Stimulated activated CD4-positive, alpha-beta T cell treated with anti-CD3 and anti-CD28 coated beads, TNF-alpha, amount 100 ng/mL, for 48 hours (primary cell): ENCODE data around the gene FLT3LG.

Experiments
- DNase-seq, 3 donors: peaks; one replicate each; pipeline ENCODE4 v3.0.0-alpha.2; 2020; ENCODE audit warnings: low read depth in 3 of 3

Gene FLT3LG

GRCh38 chr19:49488046-49488862, 14.2 kb downstream of the FLT3LG start:
- no peak for DNase-seq

DNA sequence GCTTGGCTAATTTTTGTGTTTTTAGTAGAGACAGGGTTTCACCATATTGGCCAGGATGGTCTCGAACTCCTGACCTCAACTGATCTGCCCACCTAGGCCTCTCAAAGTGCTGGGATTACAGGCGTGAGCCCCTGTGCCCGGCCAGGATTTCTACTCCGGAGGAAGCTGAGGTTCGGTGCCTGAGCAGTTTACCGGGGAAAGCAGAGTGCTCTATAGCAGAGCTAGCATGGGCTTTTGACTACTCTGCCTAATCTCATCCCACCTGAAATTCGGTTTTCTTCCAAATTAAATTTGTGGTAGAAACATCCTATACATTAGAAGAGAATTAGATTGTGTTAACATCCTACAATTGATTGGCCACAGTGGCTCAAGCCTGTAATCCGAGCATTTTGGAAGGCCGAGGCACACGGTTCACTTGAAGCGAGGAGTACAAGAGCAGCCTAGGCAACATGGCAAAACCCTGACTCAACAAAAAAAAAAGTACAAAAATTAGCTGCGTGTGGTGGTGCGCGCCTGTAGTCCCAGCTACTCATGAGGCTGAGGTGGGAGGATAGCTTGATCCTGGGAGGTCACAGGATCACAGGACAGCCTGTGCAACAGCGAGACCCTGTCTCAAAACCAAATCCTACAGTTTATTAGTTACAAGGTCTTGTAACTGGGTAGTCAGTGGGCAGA, 15.0 kb downstream of the FLT3LG start:
- DNase-seq: no peak

DNA sequence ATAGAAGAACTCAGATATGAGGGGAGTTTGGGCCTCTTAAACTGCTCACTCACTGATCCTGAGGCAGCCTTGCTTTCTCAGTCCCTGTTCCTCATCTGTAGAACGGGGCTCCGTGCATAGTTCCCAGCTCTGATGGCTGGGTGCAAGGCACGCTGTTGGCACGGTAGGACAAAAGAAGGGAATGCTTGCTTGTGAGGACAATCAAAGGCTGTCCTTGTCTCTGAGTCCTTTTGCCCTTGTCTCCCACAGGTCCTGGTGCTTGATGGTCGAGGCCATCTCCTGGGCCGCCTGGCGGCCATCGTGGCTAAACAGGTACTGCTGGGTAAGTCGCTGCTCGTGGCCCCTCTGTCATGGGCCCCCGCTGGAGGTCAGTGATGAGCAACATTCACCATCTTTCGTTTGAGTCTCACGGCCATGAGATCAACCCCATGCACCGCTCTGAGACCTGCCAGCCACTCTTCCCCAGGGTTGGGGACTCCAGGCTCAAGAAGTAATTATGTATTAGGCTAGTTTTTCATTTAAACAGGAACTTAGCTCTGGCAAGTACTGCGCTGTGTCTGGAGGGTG, 15.7 kb downstream of the FLT3LG start:
- no peak for DNase-seq

GRCh38 chr19:49490287-49491029, 16.4 kb downstream of the FLT3LG start:
- DNase-seq: no peak

DNA sequence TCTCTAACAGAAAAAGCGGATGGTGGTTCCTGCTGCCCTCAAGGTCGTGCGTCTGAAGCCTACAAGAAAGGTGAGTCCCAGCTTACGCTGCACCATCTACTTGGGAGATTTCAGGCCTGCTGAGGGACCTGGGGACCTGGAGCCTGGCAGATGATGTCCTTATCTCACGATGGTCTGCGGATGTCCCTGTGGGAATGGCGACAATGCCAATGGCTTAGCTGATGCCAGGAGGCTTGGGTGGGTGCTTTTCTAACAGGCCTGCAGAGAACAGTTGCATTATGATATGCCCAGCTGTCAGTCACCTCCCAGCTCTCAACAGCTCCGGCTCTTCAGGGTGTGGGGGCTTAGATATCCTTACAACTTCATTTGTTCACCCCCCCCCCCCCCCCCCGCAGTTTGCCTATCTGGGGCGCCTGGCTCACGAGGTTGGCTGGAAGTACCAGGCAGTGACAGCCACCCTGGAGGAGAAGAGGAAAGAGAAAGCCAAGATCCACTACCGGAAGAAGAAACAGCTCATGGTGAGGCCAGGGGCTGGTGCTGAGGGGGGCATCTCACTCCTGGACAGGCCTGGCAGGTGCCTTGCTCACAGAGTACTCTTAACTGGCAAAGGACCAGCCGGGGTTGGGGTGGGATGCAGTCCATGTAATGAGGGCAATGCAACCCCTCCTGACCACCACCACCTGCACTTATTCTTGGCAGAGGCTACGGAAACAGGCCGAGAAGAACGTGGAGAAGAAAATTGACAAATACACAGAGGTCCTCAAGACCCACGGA, 17.2 kb downstream of the FLT3LG start:
- DNase-seq: no peak

- no peak for DNase-seq
These were observed 18.0 kb downstream of the FLT3LG start for GRCh38 chr19:49491804-49492572.

GRCh38 chr19:49492573-49493405, 18.8 kb downstream of the FLT3LG start:
- DNase-seq: no peak

DNA sequence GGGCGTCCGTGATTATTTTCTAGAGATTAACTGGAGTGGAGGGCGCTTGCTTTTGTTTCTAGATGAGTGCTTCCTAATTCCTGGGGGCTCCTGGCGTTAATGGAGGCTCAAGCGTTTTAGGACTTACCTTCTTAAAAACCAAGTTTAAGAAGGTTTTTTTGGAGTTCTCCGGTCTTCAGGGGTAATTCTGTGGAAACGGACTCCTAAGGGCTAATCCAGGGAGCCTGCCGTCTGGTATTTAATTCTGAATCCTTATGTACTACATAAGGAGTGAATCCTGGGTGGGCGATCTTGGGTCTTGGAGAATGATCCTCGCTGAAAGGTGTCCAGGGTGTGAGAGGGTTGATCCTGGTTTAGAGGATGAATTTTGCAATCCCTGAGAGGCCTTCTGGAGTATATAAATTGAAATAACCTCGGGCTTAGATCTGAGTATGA, 22.6 kb downstream of the FLT3LG start:
- no peak for DNase-seq

- peak in 1 of 3 donors; percentile 64 for DNase-seq
These were observed 23.2 kb downstream of the FLT3LG start for GRCh38 chr19:49497047-49497788.

DNA sequence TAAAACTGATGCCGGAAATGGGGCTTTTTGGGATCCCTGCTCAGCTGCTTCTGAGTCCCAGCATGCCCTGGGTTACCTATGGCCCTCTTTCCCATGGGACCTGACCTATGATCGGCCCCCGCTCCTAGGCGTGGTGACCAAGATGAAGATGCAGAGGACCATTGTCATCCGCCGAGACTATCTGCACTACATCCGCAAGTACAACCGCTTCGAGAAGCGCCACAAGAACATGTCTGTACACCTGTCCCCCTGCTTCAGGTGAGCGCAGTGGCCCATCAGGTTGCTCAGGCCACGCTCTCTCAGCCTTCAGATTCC, 23.7 kb downstream of the FLT3LG start:
- no peak for DNase-seq

DNA sequence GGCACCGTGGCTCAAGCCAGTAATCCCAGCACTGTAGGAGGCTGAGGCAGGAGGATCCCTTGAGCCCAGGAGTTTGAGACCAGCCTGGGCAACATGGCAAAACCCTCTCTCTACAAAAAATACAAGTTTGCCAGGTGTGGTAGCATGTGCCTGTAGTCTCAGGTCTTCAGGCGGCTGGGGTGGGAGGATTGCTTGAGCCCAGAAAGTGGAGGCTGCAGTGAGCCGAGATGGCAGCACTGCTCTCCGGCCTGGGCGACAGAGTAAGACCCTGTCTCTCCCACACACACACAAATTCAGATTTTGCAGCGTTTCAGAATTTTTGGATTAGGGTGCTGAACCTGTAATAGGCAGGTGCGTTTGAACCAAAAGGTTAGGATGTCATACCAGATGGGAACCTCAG, 24.5 kb downstream of the FLT3LG start:
- no peak for DNase-seq

GRCh38 chr19:49499030-49499670, 25.1 kb downstream of the FLT3LG start:
- no peak for DNase-seq

- DNase-seq: no peak
These were observed 29.0 kb downstream of the FLT3LG start for GRCh38 chr19:49502866-49503581.

GRCh38 chr19:49503582-49503962, 29.6 kb downstream of the FLT3LG start:
- DNase-seq: no peak

- DNase-seq: peak in 1 of 3 donors; percentile 70
These were observed 32.6 kb downstream of the FLT3LG start for GRCh38 chr19:49506575-49507105.

DNA sequence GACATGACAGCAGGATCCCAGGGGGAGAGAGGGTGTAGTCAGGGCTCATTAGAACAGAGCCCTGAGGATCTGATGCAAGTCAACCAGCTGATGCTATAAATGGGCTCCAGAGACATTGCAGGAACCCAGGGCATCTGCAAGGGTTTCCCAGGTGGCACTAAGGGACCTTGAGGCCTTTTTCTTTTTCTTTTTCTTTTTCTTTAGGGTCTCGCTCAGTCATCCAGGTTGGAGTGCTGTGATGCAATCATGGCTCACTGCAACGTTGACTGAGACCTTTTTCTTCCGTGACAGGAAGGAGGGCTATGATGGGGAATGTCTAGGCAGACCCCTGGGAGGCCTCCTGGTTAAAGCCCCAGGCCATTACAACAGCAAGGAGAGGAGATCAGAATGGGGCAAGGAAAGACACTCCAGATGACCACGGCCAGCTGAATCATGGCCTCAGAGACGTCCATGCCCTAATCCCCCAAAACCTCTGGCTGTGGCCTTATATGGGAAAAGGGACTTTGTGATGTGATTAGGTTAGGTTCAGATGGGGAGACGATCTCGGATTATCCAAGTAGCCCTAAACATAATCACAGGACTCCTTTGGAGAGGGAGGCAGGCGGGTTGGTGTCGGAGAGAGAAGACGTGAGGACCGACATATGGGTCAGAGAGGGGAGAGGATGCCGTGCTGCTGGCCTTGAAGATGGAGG, 33.9 kb downstream of the FLT3LG start:
- no peak for DNase-seq
